Measurements from ENCODE around the gene TMEM225B. TPM values are rescaled to one million over a fixed set of nuclear protein-coding genes. Genes with fewer than 3 reads are reported as not detected.
"Not testable (repeated sequence)": the region's sequence is repeated elsewhere in the genome, so short reads cannot be mapped to it uniquely, and the experiment has no call there.

TMEM225B gene
- polyA plus RNA-seq, 1 donor from 2014 or later = 1.6 TPM

- Mint-ChIP-seq H3K27me3 (no peaks in the 10 kb centered on the region), H3K27ac (peak overlapping the region in 2 of 3 donors; percentile 53 to 70), H3K36me3 (peaks cover 6% of the 10 kb centered on the region), H3K4me3 (peak overlapping the region in 2 of 4 donors; percentile 41 to 80), H3K9me3 (no peaks in the 10 kb centered on the region), H3K4me1 (peaks cover 18 to 29% (median 28%) of the 10 kb centered on the region in 3 donors)
Measured at GRCh38 chr7:99562114-99562784, 35.8 kb upstream of the TMEM225B start.

- Mint-ChIP-seq H3K27me3 (no peaks in the 10 kb centered on the region), H3K4me3 (peak overlapping the region in 1 of 4 donors; percentile 80), H3K4me1 (peaks cover 16 to 24% (median 23%) of the 10 kb centered on the region in 3 donors), H3K27ac (peak overlapping the region in 2 of 3 donors; percentile 53 to 70), H3K9me3 (no peaks in the 10 kb centered on the region), H3K36me3 (peaks cover 6% of the 10 kb centered on the region)
Measured at GRCh38 chr7:99562832-99563231, 35.2 kb upstream of the TMEM225B start.

DNA sequence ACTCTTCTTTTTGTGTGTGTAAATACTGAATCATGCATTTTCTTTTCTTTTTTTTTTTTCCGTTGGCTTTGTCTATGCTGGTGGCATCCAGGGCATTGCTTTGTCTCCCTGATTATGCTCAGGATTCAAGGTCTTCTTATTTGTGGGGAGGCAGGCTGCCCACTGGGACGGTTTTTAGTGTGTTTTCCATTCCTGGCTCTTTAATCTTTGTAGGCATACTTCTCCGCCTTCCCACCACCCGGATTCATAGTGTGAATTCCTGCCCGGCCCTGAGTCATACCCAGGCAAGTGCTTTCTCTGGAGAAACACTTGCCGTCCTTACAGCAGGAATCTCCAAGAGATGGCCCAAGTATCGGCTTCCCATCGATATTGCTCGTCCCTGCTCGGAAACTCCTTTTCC, 34.4 kb upstream of the TMEM225B start:
- peaks cover 13 to 20% (median 20%) of the 10 kb centered on the region in 3 donors for H3K4me1 Mint-ChIP-seq
- H3K27me3 Mint-ChIP-seq = no peaks in the 10 kb centered on the region
- H3K4me3 Mint-ChIP-seq = peak overlapping the region in 2 of 4 donors; percentile 51 to 80
- no peak overlapping the region for H3K27ac Mint-ChIP-seq
- no peaks in the 10 kb centered on the region for H3K9me3 Mint-ChIP-seq
- peaks cover 6% of the 10 kb centered on the region for H3K36me3 Mint-ChIP-seq

DNA sequence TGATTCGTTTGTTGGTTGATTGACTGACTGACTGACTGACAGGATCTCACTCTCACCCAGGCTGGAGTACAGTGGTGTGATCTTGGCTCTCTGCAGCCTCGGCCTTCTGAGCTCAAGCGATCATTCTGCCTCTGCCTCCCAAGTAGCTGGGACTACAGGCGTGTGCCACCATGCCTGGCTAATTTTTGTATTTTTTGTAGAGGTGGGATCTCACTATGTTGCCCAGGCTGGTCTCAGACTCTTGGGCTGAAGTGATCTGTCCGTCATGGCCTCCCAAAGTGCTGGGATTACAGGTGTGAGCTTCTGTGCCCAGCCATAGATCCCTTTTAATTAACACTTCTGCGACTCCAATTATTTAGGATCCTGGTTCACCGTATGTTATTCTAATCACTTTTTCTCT, 29.3 kb upstream of the TMEM225B start:
- not testable (repeated sequence) for H3K27me3 Mint-ChIP-seq, H3K4me1 Mint-ChIP-seq, H3K36me3 Mint-ChIP-seq, H3K27ac Mint-ChIP-seq, H3K4me3 Mint-ChIP-seq, H3K9me3 Mint-ChIP-seq

DNA sequence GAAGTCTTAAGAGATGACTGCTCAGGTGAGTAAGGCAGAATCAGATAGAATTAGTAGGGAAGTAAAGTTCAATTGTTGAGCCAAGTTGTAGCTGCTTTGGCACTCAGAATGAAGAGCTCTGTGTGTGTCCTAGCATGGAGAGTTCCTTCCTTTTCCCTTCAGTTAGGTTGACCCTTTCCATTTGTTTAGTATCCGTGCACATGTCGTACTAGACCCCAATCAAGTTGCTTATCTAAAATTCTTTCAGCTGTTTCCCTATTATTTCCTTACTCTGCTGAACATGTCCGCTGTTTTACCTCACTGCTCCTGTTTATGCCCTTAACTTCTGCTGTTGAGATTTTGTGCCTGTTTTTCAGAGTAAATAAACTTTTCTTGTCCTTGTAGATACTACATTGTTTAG, 26.3 kb upstream of the TMEM225B start:
- H3K27me3 Mint-ChIP-seq = no peaks in the 10 kb centered on the region
- H3K4me1 Mint-ChIP-seq = peaks cover 0 to 2% (median 0%) of the 10 kb centered on the region in 3 donors
- peak overlapping the region in 1 of 3 donors; percentile 48 for H3K27ac Mint-ChIP-seq
- H3K4me3 Mint-ChIP-seq = no peak overlapping the region
- no peaks in the 10 kb centered on the region for H3K36me3 Mint-ChIP-seq
- H3K9me3 Mint-ChIP-seq = no peaks in the 10 kb centered on the region

GRCh38 chr7:99573257-99573656, 24.8 kb upstream of the TMEM225B start:
- Mint-ChIP-seq H3K4me3 (no peak overlapping the region), H3K27me3 (no peaks in the 10 kb centered on the region), H3K4me1 (peaks cover 1 to 8% (median 7%) of the 10 kb centered on the region in 3 donors), H3K9me3 (no peaks in the 10 kb centered on the region), H3K27ac (peak overlapping the region in 1 of 3 donors; percentile 2), H3K36me3 (no peaks in the 10 kb centered on the region)

GRCh38 chr7:99576251-99576650, 21.8 kb upstream of the TMEM225B start:
- no peak overlapping the region for H3K4me3 Mint-ChIP-seq
- H3K27me3 Mint-ChIP-seq = peaks cover 9% of the 10 kb centered on the region
- no peak overlapping the region for H3K27ac Mint-ChIP-seq
- H3K4me1 Mint-ChIP-seq = peaks cover 12 to 21% (median 18%) of the 10 kb centered on the region in 3 donors
- no peaks in the 10 kb centered on the region for H3K36me3 Mint-ChIP-seq
- no peaks in the 10 kb centered on the region for H3K9me3 Mint-ChIP-seq

DNA sequence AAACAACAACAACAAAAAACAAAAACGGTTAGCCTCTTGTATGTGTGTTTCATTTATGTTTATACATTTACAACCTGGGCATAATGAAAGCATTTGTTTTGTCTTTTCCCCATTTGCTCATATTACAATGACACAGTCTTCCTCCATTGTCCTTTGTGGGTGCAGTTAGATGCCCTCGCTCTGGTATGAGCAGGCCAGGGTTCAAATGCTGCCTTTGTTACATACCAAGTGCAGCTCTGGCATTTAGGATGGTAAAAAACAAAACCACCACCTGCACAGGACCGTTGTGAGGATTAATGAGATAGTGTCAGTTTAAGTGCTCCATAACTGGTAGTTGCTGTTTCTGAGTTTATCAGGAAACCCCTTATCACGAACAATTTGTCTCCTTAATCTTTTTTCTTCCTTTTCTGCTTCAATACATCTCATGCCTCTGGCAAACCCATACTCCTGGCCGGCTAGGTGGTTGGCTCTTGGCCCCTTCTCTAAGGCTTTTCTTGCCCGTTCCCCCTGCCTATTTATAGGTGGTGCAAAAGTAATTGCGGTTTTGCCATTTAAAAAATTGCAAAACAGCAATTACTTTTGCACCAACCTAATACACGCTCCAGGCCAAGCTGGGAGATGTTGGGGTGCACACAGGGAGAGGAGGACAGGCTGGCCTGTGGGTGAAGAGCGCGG, 18.6 kb upstream of the TMEM225B start:
- Mint-ChIP-seq H3K4me3 (peak overlapping the region; percentile 87 to 97 (median 91)), H3K9me3 (no peaks in the 10 kb centered on the region), H3K36me3 (no peaks in the 10 kb centered on the region), H3K27ac (peak overlapping the region in 1 of 3 donors; percentile 23), H3K27me3 (peaks cover 11% of the 10 kb centered on the region), H3K4me1 (peaks cover 12 to 21% (median 18%) of the 10 kb centered on the region in 3 donors)

DNA sequence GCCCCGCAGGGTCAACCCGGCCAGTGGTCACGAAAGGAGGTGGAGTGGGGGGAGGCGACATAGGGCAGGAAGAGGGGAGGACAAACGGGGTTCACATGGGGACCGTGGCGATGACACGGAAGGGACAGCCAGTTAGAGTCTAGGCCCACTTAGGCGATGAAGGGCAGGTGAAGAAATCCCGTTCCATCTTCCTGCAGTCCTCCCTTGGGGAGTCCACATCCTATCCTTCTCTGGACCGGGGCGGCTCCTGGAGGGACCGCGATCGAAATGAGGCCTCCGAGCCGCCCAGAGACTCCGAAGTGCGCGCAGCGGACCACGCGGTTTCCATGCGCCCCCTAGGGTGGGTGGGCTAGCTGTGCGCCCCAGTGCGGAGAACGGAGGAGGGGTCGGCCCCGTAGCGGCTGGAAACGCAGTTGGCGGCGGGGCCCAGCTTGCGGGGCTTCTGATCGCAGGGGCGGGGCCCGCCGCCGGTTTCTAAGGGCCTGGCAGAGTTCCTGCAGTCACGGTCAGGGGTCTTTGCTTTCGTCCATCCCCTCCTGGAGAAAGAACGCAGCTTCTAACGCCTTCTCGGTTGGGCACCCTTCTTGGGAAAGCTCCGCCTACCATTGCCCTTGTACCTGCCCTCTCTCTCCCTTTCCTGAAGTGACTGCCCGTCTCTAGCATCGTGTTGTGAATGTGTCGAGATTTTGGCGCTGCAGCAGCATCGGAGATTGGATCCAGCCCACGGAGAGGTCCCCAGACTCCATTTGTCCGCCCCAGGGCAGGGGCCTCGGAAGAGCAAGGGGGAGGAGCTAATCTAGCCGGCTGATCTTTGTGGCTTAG, 17.9 kb upstream of the TMEM225B start:
- no peaks in the 10 kb centered on the region for H3K36me3 Mint-ChIP-seq
- H3K27me3 Mint-ChIP-seq = peaks cover 11% of the 10 kb centered on the region
- peaks cover 12 to 21% (median 18%) of the 10 kb centered on the region in 3 donors for H3K4me1 Mint-ChIP-seq
- H3K4me3 Mint-ChIP-seq = peak overlapping the region; percentile 87 to 97 (median 91)
- H3K27ac Mint-ChIP-seq = peak overlapping the region in 1 of 3 donors; percentile 81
- H3K9me3 Mint-ChIP-seq = no peaks in the 10 kb centered on the region

GRCh38 chr7:99580778-99581332, 17.2 kb upstream of the TMEM225B start:
- H3K9me3 Mint-ChIP-seq, H3K36me3 Mint-ChIP-seq: not testable (repeated sequence)
- Mint-ChIP-seq H3K27me3 (peaks cover 11% of the 10 kb centered on the region), H3K4me3 (peak overlapping the region; percentile 87 to 97 (median 91)), H3K4me1 (peaks cover 12 to 21% (median 18%) of the 10 kb centered on the region in 3 donors), H3K27ac (peak overlapping the region in 1 of 3 donors; percentile 81)

GRCh38 chr7:99588868-99589267, 9.2 kb upstream of the TMEM225B start:
- H3K27ac Mint-ChIP-seq = no peak overlapping the region
- no peaks in the 10 kb centered on the region for H3K36me3 Mint-ChIP-seq
- H3K4me3 Mint-ChIP-seq = no peak overlapping the region
- no peaks in the 10 kb centered on the region for H3K4me1 Mint-ChIP-seq
- H3K27me3 Mint-ChIP-seq = no peaks in the 10 kb centered on the region
- no peaks in the 10 kb centered on the region for H3K9me3 Mint-ChIP-seq

DNA sequence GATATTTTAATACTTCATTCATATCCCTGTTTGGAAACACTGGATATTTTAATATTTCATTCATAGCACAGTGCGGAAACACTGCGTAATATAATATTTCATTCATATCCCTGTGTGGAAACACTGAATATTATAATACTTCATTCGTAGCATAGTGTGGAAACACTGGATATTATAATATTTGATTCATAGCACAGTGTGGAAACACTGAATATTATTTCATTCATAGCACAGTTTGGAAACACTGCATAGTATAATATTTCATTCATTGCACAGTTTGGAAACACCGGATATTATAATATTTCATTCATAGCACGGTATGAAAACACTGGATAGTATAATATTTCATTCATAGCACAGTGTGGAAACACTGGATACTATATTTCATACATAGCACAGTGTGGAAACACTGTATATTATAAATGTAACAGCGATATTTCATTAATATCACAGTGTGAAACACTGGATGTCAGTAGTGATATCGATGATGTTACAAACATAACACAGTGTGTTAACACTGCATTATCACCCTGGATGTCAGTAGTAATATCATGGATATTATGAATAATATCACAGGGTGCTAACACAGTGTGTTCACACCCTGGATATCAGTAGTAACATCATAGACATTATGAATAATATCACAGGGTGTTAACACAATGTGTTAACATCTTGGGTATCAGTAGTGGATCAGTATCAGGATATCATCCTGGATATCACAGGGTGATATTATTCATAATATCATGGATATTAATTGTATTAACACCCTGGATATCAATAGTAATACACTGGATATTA, 2.9 kb upstream of the TMEM225B start:
- Mint-ChIP-seq H3K4me1 (no peaks in the 10 kb centered on the region), H3K36me3 (no peaks in the 10 kb centered on the region), H3K4me3 (no peak overlapping the region), H3K27me3 (no peaks in the 10 kb centered on the region), H3K9me3 (no peaks in the 10 kb centered on the region), H3K27ac (no peak overlapping the region)

DNA sequence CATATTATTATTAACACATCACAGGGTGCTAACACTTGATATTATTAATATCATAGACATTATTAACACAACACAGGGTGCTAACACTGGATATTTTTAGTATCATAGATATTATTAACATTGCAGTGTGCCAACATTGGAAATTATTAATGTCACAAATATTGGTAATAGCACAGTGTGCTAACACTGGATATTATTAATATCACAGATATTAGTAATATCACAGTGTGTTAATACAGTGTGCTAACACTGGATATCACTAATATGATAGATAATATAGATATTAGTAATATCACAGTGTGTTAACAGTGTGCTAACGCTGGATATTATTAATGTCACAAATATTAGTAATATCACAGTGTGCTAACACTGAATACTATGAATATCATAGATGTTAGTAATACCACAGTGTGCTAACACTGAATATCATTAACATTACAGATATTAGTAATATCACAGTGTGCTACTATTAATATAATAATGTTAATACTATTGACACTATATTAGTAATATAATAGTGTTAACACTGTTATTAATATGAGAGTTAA, 1.6 kb upstream of the TMEM225B start:
- Mint-ChIP-seq H3K9me3 (no peaks in the 10 kb centered on the region), H3K27me3 (no peaks in the 10 kb centered on the region), H3K4me1 (no peaks in the 10 kb centered on the region), H3K27ac (no peak overlapping the region), H3K36me3 (no peaks in the 10 kb centered on the region), H3K4me3 (no peak overlapping the region)

DNA sequence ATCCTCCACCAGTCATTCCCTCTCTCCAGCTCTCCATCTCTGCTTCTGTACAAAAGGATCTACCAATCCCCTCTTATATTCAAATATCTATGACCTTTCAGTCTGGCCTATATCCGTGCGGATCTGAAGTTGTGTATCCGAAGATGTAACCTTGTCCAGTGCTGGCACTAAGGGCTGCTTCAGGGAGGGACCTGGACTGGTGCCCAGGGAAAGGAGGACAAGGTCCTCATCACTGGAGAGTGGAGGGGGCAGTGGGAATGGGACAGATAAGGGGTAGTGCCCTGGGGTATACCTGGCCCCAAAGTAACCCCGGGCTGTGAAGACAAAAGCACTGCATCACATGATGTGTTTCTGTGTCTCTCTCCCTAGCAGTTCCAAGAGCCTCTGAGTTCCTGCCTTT, 1.8 kb downstream of the TMEM225B start:
- no peaks in the 10 kb centered on the region for H3K36me3 Mint-ChIP-seq
- no peaks in the 10 kb centered on the region for H3K27me3 Mint-ChIP-seq
- H3K9me3 Mint-ChIP-seq = no peaks in the 10 kb centered on the region
- H3K4me3 Mint-ChIP-seq = no peak overlapping the region
- no peaks in the 10 kb centered on the region for H3K4me1 Mint-ChIP-seq
- no peak overlapping the region for H3K27ac Mint-ChIP-seq
